Fibroblast of pulmonary artery (primary cell): ENCODE results near the gene TYW1B.
"Not testable (repeated sequence)": the region's sequence is repeated elsewhere in the genome, so short reads cannot be mapped to it uniquely, and the experiment has no call there.

ENCODE experiments used
- DNase-seq: peaks from one replicate; pipeline ENCODE4 v3.0.0-alpha.2; 2010; ENCODE audit warnings: low read depth
- H3K4me3 ChIP-seq: replicated peaks from 2 replicates; pipeline ENCODE4 v1.5.1; 2011; ENCODE audit warnings: low read depth, mild to moderate bottlenecking, control low read depth, low read length, moderate library complexity
- TF ChIP-seq, protein P1 (sequence below): IDR thresholded peaks from 2 replicates; pipeline ENCODE4 v1.5.1; 2011; ENCODE audit warnings: mild to moderate bottlenecking, control low read depth, low read length, inconsistent platforms; ENCODE audit errors: missing control alignments

TYW1B gene

DNA sequence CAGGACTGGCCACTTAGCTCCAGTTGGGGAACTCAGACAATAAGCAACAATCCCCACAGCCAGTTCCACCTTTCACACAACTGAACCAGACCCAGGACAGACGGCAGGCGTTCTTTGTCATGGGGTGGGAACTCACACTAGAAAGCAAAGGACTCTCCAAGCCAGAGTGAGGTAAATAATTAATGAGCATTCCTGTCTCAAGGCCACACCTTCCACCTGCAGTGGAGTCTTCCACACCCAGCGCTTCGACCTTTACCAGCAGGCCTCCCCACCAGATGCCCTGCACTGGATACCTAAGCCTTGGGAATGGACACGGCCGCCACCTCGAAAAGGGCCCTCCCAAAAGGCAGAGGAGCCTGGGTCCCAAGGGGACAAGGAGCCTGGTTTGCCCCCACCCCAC is 105.3 kb downstream of the TYW1B start:
- DNase-seq = not testable (repeated sequence)

DNA sequence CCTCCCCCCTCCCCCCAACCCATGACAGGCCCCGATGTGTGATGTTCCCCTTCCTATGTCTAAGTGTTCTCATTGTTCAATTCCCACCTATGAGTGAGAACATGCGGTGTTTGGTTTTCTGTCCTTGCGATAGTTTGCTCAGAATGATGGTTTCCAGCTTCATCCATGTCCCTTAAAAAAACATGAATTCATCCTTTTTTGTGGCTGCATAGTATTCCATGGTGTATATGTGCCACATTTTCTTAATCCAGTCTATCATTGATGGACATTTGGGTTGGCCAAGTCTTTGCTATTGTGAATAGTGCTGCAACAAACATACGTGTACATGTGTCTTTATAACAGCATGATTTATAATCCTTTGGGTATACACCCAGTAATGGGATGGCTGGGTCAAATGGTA is 107.1 kb downstream of the TYW1B start:
- not testable (repeated sequence) for DNase-seq, H3K4me3 ChIP-seq

More for the DNA sequence above, 105.3 kb downstream of the TYW1B start:
- H3K4me3 ChIP-seq = not testable (repeated sequence)

DNA sequence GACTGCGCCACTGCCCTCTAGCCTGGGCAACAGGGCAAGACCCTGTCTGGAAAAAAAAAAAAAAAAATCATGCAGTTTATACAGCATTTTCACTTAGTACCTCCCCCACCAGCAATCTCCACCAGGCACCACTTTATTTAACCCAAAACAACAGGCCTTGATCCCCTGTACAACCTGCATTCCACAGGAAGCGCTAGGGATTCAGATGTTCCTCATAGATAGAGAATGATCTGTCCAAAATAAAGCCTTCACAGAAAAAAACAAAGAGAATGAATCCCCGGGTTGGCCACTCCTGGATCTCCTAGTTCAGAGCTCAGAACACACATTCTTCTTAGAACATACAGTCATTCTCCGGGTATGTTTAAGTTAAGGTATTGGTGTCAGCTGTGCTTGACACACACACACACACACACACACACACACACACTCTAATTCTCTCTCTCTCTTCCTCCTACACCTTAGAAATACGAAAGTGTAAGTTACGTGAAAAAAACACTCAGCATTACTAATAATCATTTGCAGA is 110.7 kb downstream of the TYW1B start:
- H3K4me3 ChIP-seq, DNase-seq: not testable (repeated sequence)

DNA sequence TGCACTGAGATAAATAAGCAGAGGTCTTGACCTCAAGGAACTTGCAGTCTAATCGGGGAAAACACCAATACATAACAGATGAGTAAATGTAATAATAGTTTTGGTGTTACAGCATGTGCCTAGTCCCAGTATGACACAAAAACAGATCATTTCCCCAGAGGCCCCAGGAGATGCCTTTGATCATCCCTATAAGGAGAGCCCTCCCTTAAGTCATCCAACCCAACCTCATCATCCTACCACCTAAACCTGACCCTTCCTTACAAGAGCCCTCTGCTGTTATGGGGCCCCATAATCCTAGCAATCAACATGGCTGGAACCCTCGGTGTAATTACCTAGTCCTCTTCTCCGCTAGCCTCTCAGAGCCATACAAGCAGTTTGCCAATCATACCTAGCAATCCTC is 116.1 kb downstream of the TYW1B start:
- not testable (repeated sequence) for H3K4me3 ChIP-seq, DNase-seq

DNA sequence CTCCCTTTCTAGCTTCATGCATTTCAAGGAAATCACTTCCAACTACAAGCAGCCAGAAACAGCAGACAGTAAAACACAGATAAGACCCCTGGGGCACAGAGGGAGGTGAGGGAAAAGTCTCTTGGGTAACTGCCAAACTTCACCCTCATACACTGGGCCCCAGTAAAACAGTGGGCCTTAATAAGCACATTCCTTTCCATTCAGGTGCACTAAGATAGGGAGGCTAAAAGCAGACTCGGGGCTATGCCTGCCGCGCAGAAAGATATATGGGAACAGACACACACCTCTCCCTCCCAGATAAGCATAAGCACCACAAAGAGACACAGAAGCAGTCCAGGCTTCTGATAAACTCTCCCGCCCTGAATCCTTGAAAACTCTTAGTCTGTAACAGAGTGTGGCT is 117.0 kb downstream of the TYW1B start:
- TF ChIP-seq, protein P1, sequence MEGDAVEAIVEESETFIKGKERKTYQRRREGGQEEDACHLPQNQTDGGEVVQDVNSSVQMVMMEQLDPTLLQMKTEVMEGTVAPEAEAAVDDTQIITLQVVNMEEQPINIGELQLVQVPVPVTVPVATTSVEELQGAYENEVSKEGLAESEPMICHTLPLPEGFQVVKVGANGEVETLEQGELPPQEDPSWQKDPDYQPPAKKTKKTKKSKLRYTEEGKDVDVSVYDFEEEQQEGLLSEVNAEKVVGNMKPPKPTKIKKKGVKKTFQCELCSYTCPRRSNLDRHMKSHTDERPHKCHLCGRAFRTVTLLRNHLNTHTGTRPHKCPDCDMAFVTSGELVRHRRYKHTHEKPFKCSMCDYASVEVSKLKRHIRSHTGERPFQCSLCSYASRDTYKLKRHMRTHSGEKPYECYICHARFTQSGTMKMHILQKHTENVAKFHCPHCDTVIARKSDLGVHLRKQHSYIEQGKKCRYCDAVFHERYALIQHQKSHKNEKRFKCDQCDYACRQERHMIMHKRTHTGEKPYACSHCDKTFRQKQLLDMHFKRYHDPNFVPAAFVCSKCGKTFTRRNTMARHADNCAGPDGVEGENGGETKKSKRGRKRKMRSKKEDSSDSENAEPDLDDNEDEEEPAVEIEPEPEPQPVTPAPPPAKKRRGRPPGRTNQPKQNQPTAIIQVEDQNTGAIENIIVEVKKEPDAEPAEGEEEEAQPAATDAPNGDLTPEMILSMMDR = no peak
- DNase-seq = no peak
- H3K4me3 ChIP-seq = no peak overlapping the region

DNA sequence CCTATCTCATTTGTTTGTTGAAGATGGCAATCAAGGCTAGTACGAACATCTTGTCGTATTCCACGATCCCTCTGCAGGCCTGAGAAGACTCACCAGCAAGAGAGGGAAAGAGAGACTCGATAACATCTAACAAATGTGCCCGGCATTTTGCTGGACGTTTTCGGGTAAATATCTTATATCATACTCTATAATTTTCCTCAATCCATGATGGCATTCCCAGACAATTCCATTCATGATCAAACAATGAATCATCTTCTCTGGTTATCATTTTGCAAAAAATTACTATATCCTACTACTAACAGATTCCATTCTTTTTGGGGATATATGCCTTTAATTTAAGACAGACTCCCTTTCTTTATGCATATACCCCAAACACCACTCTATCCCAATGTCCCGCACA is 118.1 kb downstream of the TYW1B start:
- TF ChIP-seq, protein P1 = no peak
- no peak for DNase-seq
- H3K4me3 ChIP-seq = no peak overlapping the region

DNA sequence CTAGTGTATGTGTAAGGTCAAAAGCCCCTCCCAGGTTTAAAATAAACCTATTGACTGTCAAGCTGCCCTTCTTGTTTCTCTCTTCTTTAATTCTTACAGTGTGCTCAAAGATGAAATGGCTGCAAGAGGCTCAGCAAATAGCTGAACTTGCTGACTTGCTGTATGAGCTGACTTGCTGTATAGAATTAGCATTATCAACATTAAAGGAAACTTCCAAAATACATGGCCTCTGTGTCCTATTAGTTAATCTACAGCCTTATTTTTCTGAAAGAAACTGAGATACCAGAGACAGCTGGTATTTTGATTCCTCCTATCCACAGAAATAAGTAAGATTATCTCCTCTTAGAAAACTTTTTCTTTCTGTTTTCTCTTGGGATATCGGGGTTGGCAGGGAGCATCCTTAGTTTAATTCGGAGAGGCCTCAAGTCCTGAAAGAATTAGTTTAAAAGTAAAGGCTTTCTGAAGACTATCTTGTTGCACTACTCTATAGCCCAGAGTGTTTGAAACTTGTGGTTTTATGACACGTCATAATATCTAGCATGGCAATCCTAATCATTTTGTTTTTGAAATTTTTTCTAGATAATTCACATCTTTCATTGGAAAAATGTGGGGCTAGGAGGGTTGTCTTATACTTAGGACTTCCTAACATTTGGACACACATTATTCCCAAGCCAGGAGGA is 119.5 kb downstream of the TYW1B start:
- DNase-seq, H3K4me3 ChIP-seq: not testable (repeated sequence)

DNA sequence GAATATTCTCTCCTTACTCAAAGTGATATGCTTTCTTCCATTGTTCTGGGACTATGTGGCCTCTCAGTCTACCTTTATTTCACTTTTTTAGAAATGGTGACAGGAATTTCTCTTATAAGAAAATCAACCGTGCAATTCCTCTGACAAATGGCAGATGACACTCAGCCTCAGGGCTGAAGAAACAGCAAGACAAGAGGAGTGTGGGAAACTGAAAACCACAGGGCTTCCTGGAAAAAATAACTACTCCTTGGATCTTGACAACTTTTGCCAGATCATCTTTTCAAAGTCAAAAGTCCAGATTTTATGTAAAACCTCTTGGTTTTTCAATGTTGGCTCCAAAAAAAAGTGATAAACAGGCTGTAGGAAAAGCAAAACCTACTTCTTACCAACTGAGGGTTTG is 121.5 kb downstream of the TYW1B start:
- TF ChIP-seq, protein P1 = no peak
- no peak overlapping the region for H3K4me3 ChIP-seq
- no peak for DNase-seq

DNA sequence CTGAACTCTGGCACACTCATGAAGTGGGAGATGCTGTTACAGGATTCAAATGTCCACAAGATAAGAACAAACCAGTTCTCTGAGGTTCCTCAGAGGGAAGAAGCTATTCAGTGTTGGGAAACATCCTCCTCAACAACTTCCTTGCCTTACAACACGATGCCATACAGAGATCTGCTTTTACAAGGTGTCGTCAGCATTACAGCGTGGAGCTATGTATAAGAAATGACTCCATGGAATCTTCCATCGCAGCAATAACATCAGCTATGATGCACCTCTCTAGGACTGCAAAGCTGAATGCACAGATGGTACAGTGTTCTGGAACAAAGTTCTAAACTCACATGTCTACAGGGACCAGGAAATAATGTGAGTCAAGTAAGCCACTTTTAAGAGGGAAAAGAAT is 122.3 kb downstream of the TYW1B start:
- peak; percentile 62 for DNase-seq
- not testable (repeated sequence) for H3K4me3 ChIP-seq

DNA sequence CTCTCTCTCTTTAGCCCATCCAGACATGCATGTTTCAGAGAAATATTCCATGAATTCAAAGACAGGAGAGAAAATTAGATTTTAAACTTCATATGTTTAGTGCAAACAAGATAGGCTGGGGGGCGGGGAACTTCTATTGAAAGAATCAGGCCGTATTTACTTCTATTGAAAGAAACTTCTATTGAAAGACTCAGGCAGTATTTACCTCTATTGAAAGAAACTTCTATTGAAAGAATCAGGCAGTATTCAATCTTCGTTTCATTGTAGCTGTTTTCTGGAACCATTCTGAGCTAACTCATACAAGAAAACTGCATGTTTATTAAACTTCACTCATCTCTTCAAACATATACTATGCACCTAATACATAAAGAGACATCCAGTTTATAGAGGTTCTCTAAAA is 123.1 kb downstream of the TYW1B start:
- H3K4me3 ChIP-seq = no peak overlapping the region
- DNase-seq = no peak
- TF ChIP-seq, protein P1 = no peak

DNA sequence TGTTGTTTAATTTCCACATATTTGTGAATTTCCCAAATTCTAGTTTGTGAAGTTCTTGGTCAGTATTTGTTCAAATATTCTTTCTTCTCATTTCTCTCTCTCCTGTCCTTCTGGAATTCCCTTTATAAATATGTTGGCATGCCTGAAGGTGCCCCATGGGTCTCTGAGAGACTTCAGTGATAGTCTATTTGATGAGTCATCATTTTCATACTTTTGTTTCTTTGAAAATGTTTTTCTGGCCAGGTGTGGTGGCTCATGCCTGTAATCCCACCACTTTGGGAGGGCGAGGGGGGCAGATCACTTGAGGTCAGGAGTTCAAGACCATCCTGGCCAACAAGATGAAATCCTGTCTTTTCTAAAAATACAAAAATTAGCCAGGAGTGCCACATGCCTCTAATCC is 127.5 kb downstream of the TYW1B start:
- DNase-seq, H3K4me3 ChIP-seq: not testable (repeated sequence)

DNA sequence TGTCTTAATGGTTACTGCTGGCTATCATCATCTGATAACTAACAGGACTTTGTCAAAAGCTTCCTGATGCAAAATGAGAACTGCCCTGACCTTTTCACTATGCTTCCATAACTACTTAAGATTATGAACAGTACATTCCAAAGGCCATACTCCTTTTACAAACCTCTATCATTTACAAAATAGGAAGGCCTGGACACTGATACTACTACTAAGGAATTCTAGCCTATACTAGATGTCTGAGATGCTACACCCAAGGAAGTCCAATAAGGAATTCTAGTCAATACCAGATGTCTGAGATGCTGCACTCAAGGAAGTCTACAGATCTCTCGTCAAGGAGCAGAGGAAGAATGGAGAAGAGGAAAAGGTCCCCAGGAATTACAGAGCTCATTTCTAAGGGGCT is 130.9 kb downstream of the TYW1B start:
- peak; percentile 44 for DNase-seq
- not testable (repeated sequence) for H3K4me3 ChIP-seq

DNA sequence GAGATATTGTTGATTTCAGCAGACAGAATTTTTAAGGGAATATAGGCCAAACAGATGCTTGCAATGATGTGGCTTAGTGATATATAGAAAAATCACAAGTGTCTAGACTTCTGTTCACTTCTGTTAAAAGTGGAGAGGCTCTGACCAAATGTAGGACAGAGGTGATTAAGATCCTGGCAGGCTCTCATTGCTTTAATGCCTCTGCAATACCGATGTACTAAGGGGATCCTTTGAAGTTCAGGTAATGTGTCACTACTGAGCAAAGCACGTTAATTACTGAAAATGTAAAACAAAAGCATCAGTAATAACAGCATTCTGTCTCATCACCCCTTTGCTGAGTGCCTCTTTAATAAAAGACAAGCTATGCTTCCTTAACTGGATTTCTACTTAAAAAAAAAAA is 131.4 kb downstream of the TYW1B start:
- not testable (repeated sequence) for H3K4me3 ChIP-seq, DNase-seq

DNA sequence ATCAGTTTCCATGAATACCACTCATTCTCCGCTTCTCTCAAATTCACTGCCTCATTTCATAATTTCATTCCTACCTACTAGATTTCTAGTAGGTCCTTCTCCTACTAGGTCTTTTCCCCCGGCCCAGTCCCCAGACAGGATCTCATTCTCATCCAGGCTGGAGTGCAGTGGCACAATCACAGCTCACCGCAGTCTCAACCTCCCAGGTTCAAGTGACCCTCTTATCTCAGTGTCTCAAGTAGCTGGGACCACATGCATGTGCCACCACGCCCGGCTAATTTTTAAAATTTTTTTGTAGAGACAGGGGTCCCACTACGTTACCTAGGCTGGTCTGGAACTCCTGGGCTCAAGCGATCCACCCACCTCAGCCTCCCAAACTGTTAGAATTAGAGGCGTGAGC is 132.5 kb downstream of the TYW1B start:
- DNase-seq = not testable (repeated sequence)

DNA sequence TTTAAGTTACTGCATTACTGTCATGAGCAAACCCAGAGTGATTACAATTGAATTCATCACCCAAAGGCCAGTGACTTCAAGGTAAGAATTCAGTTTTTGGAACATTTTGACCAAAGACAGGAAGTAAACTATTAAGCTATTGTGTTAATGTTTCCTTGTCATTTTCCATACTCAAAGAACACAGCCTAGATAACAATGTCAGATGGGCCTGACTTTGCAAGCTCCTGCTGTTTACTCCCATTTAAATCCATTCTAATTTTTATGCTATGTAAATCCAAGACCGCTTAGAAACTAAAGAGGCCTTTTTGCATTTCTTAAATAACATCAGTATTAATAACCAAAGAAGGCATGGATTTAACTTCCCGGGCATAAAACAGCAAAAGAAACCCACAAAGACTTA is 136.6 kb downstream of the TYW1B start:
- not testable (repeated sequence) for H3K4me3 ChIP-seq
- peak; percentile 25 for DNase-seq

More for the DNA sequence above, 132.5 kb downstream of the TYW1B start:
- not testable (repeated sequence) for H3K4me3 ChIP-seq
